ENCODE results near the gene DTL.

- TF ChIP-seq CTCF (IDR thresholded peaks at IDR 0.05; ENCODE audit: low read depth, low read length): no peak
- TF ChIP-seq EZH2phosphoT487 (IDR thresholded peaks at IDR 0.05; ENCODE audit: low read depth): no peak
Observed at GRCh38 chr1:212124690-212125582, 89.4 kb downstream of the DTL start.

Data from OCI-LY3 (cell line).